HL-60 (cell line): ENCODE data around the gene NAA25.

Experiments
- GABPA ChIP-seq: IDR thresholded peaks from 2 replicates; pipeline ENCODE4 v1.6.1; 2012; ENCODE audit warnings: low read depth
- POLR2AphosphoS5 ChIP-seq: IDR thresholded peaks from 2 replicates; pipeline ENCODE4 v1.6.1; 2012; ENCODE audit warnings: low read depth
- TF ChIP-seq, protein P1 (sequence below): IDR thresholded peaks from one replicate; pipeline ENCODE4 v1.5.1; 2011; ENCODE audit warnings: low read length, control low read depth, inconsistent platforms; ENCODE audit not compliant: insufficient read depth
- TF ChIP-seq, protein P2 (sequence below): IDR thresholded peaks from 2 replicates; pipeline ENCODE4 v1.6.1; 2012; ENCODE audit warnings: low read depth; ENCODE audit not compliant: insufficient replicate concordance

DNA sequence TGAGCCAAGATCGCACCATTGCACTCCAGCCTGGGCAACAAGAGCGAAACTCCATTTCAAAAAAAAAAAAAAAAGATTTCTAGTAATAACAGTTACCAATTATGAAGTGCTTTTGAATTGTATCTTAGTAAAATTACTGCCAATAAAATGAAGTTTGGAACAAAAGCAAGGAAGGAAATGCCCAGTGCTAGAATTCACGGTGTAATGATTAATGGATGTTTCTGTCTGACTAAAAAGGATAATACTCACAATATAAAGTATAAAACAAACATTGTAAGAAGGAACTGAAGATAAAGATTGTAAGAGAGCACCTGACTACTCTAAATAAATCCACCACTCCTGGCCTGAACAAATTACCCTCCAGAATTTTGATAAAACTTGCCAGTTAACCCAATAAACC is 99.7 kb downstream of the NAA25 start:
- TF ChIP-seq, protein P1, sequence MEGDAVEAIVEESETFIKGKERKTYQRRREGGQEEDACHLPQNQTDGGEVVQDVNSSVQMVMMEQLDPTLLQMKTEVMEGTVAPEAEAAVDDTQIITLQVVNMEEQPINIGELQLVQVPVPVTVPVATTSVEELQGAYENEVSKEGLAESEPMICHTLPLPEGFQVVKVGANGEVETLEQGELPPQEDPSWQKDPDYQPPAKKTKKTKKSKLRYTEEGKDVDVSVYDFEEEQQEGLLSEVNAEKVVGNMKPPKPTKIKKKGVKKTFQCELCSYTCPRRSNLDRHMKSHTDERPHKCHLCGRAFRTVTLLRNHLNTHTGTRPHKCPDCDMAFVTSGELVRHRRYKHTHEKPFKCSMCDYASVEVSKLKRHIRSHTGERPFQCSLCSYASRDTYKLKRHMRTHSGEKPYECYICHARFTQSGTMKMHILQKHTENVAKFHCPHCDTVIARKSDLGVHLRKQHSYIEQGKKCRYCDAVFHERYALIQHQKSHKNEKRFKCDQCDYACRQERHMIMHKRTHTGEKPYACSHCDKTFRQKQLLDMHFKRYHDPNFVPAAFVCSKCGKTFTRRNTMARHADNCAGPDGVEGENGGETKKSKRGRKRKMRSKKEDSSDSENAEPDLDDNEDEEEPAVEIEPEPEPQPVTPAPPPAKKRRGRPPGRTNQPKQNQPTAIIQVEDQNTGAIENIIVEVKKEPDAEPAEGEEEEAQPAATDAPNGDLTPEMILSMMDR, result no peak
- TF ChIP-seq, protein P2, sequence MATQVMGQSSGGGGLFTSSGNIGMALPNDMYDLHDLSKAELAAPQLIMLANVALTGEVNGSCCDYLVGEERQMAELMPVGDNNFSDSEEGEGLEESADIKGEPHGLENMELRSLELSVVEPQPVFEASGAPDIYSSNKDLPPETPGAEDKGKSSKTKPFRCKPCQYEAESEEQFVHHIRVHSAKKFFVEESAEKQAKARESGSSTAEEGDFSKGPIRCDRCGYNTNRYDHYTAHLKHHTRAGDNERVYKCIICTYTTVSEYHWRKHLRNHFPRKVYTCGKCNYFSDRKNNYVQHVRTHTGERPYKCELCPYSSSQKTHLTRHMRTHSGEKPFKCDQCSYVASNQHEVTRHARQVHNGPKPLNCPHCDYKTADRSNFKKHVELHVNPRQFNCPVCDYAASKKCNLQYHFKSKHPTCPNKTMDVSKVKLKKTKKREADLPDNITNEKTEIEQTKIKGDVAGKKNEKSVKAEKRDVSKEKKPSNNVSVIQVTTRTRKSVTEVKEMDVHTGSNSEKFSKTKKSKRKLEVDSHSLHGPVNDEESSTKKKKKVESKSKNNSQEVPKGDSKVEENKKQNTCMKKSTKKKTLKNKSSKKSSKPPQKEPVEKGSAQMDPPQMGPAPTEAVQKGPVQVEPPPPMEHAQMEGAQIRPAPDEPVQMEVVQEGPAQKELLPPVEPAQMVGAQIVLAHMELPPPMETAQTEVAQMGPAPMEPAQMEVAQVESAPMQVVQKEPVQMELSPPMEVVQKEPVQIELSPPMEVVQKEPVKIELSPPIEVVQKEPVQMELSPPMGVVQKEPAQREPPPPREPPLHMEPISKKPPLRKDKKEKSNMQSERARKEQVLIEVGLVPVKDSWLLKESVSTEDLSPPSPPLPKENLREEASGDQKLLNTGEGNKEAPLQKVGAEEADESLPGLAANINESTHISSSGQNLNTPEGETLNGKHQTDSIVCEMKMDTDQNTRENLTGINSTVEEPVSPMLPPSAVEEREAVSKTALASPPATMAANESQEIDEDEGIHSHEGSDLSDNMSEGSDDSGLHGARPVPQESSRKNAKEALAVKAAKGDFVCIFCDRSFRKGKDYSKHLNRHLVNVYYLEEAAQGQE, result no peak
- TF ChIP-seq GABPA (no peak), POLR2AphosphoS5 (no peak)
